Brain microvascular endothelial cell (primary cell): ENCODE data around the gene TNIK.

Experiments
- DNase-seq: peaks from one replicate; pipeline ENCODE4 v3.0.0-alpha.2; 2020
- H3K27ac ChIP-seq: fragments of 250-450 bp; sonication (Bioruptor Pico); 2 replicates; pipeline ENCODE4 v1.5.1; 2020; ENCODE audit warnings: mild to moderate bottlenecking, moderate library complexity
- H3K27me3 ChIP-seq: fragments of 250-450 bp; sonication (Bioruptor Pico); replicated peaks from 2 replicates; pipeline ENCODE4 v1.5.1; 2020; ENCODE audit warnings: mild to moderate bottlenecking
- H3K36me3 ChIP-seq: fragments of 250-450 bp; sonication (Bioruptor Pico); replicated peaks from 2 replicates; pipeline ENCODE4 v1.5.1; 2020; ENCODE audit warnings: mild to moderate bottlenecking
- H3K4me3 ChIP-seq: 2 replicates; pipeline ENCODE4 v1.5.1; 2011; ENCODE audit warnings: low read depth, mild to moderate bottlenecking, control low read depth, low read length, moderate library complexity
- CTCF ChIP-seq: IDR thresholded peaks from 2 replicates; pipeline ENCODE4 v1.5.1; 2011; ENCODE audit warnings: low read depth, mild to moderate bottlenecking, moderate library complexity, low read length, control low read depth, inconsistent platforms; ENCODE audit errors: missing control alignments
- in situ Hi-C: cut with HindIII; loops from 2 replicates; pipeline ENCODE4 v1.10.0; 2017; ENCODE audit warnings: low sequenced_read_pairs, low pct_ligation_motif_present

The TNIK gene

DNA sequence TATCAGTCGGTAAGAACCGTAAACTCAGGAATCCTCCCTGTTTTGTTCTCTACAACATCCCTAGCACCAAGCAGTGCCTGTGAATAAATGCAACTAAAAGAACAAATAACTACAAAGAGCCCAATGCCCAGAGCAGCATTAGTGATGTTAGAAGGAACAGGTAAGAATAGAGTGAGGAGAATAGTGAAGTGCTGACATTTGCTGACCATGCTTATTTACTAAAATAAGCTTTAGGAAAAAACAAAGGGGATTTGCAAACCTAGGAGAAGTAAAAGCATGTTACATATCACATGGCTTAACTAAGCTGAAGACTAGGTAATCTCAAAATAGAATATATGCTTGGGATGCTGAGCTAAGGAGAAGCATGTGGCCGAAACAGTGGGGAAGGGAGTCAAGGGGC, 247.6 kb downstream of the TNIK start:
- no peak for TF ChIP-seq CTCF
- no peak overlapping the region for H3K4me3 ChIP-seq
- in situ Hi-C loops, result no loop called here
- DNase-seq, result no peak
- no peaks in the 10 kb centered on the region for H3K27me3 ChIP-seq
- no peaks in the 10 kb centered on the region for H3K36me3 ChIP-seq
- no peak overlapping the region for H3K27ac ChIP-seq

DNA sequence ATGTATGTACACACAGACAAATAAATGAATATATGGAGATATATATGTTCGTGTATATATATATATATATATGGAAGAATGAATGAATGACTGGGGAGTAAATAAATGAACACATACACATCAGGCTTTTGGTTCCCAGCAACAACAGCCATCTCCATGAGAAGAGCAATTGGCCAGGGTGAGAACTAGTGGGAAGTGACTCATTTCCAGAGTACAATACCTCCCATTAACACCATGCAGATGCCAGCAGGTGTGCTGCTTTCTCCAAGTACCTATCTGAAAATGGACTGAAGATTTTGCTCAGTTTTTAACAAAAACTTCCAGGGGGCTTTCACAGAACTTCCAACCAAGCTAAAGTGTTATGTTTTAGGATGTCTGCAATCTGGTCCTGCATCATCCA, 253.9 kb downstream of the TNIK start:
- in situ Hi-C loops, result no loop called here
- Histone ChIP-seq H3K4me3 (no peak overlapping the region), H3K36me3 (no peaks in the 10 kb centered on the region), H3K27me3 (no peaks in the 10 kb centered on the region), H3K27ac (no peak overlapping the region)
- TF ChIP-seq CTCF, result no peak
- no peak for DNase-seq

- Histone ChIP-seq H3K27me3 (no peaks in the 10 kb centered on the region), H3K36me3 (no peaks in the 10 kb centered on the region), H3K27ac (no peak overlapping the region), H3K4me3 (no peak overlapping the region)
- no peak for DNase-seq
- in situ Hi-C loops, result no loop called here
- TF ChIP-seq CTCF, result no peak
Measured at GRCh38 chr3:171204942-171205341, 255.3 kb downstream of the TNIK start.

GRCh38 chr3:171201825-171202224, 258.4 kb downstream of the TNIK start:
- no peak overlapping the region for H3K27ac ChIP-seq
- no peaks in the 10 kb centered on the region for H3K36me3 ChIP-seq
- TF ChIP-seq CTCF, result no peak
- in situ Hi-C loops, result no loop called here
- no peak overlapping the region for H3K4me3 ChIP-seq
- H3K27me3 ChIP-seq, result no peaks in the 10 kb centered on the region
- no peak for DNase-seq

DNA sequence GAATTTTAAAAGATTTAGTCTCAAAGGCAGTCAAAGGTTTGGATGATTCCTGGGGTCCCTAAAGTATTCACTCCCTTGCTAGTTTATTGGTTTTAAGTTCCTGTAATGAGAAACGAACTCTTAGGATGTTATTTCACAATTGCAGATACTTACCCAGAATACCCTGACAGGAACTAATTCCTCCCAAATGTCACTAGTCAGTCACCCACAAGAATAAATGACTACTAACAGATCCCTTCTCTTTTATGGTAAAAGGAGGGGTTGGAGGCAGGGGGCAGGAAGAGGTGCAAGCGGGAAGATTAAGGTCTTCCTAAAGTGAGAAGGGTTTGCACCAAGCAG, 259.5 kb downstream of the TNIK start:
- no peak for TF ChIP-seq CTCF

GRCh38 chr3:171200052-171200749, 260.0 kb downstream of the TNIK start:
- Histone ChIP-seq H3K4me3 (no peak overlapping the region), H3K27ac (peak overlapping the region; percentile 73), H3K36me3 (no peaks in the 10 kb centered on the region), H3K27me3 (no peaks in the 10 kb centered on the region)
- in situ Hi-C loops, result no loop called here
- no peak for TF ChIP-seq CTCF
- peak; percentile 55 for DNase-seq

More for the DNA sequence above, 259.5 kb downstream of the TNIK start:
- peak overlapping the region; percentile 73 for H3K27ac ChIP-seq
- no peak overlapping the region for H3K4me3 ChIP-seq
- no peaks in the 10 kb centered on the region for H3K36me3 ChIP-seq
- no peak for DNase-seq
- H3K27me3 ChIP-seq, result no peaks in the 10 kb centered on the region
- in situ Hi-C loops, result no loop called here
